Mucosa of descending colon (tissue), 3 donors: Measurements from ENCODE around the gene SLC25A25. TPM values are rescaled to one million over a fixed set of nuclear protein-coding genes. Genes with fewer than 3 reads are reported as not detected.
A peak's percentile ranks its signal among the peaks of the same experiment; 100 is the strongest.

Experiments used
- ATAC-seq: fragments of 200-7000 bp; cut with Tn5 transposase; one replicate; pipeline ENCODE4 v1.9.1; 2020; ENCODE audit warnings: mild to moderate bottlenecking, moderate library complexity
- DNase-seq, 3 donors: peaks; one replicate each; pipeline ENCODE4 v3.0.0-alpha.2; 2020
- H3K36me3 ChIP-seq: fragments of 200-600 bp; one replicate; pipeline ENCODE4 v1.8.0; 2021; ENCODE audit warnings: low read depth, mild to moderate bottlenecking
- H3K4me1 ChIP-seq: fragments of 200-600 bp; one replicate; pipeline ENCODE4 v1.8.0; 2021; ENCODE audit warnings: low read depth, mild to moderate bottlenecking
- H3K4me3 ChIP-seq: fragments of 200-600 bp; one replicate; pipeline ENCODE4 v1.8.0; 2021; ENCODE audit warnings: mild to moderate bottlenecking
- H3K9me3 ChIP-seq: fragments of 200-600 bp; one replicate; pipeline ENCODE4 v1.8.0; 2021; ENCODE audit warnings: mild to moderate bottlenecking
- intact Hi-C, 2 donors: fragments of 100-400 bp; cut with DNase I in 1 of 2; cut with micrococcal nuclease in 1 of 2; formaldehyde crosslinking; loops; one replicate each; pipeline versions ENCODE4 v1.11.0 to v1.11.1; 2022; cut with DNase I, micrococcal nuclease
- total RNA-seq, 3 donors: library from RNA; stranded (reverse); fragmentation: NEBNext Ultra II Directional in 2 of 3; extraction: Animal tissue kit (Norgen Biotek cat#: 25700) in 2 of 3; gene quantifications; one replicate each; pipeline versions ENCODE4 v1.2.1 to v1.2.4, GENCODE V29; 2021 to 2023
- TF ChIP-seq, protein P1 (sequence below): fragments of 200-600 bp; IDR thresholded peaks from one replicate; pipeline ENCODE4 v1.8.0; 2022; ENCODE audit warnings: antibody characterized with exemption, mild to moderate bottlenecking
- donor health status: DM: no; HTN: no; CAD: no; lungs with moderate emphysema.
- donor health status: DM: no; HTN: no; CAD: no.
- donor health status: DM: no; HTN: yes; CAD: no.

The SLC25A25 gene
- total RNA-seq, 3 donors from 2014 or later: 19.1 to 27.3 (median 21.3) TPM

DNA sequence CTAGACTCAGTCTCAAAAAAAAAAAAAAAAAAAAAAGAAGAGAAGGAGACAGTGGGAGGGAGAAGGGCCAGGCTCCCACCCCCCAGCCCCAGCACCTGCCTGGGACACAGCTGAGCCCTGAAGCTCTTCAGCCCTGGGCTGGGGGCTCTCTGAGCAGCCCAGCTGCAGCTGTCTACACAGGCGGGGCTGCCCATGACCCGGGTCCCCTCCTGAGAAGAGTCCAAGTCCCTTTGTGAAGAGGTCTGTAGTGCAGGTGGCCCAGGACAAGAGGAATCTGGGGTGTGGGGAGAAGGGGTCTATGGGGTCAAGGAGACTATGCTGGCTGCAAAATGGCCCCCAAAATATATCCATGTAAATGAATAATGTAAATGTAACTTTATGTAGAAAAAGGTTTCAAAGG lies 74.6 kb downstream of the SLC25A25 start:
- no peaks in the 10 kb centered on the region for H3K36me3 ChIP-seq
- no peak overlapping the region for H3K4me3 ChIP-seq
- intact Hi-C loops: no loop called here
- DNase-seq (peak in 2 of 3 donors; percentile 17 to 32), ATAC-seq (no peak)
- H3K9me3 ChIP-seq: no peaks in the 10 kb centered on the region
- TF ChIP-seq, protein P1, sequence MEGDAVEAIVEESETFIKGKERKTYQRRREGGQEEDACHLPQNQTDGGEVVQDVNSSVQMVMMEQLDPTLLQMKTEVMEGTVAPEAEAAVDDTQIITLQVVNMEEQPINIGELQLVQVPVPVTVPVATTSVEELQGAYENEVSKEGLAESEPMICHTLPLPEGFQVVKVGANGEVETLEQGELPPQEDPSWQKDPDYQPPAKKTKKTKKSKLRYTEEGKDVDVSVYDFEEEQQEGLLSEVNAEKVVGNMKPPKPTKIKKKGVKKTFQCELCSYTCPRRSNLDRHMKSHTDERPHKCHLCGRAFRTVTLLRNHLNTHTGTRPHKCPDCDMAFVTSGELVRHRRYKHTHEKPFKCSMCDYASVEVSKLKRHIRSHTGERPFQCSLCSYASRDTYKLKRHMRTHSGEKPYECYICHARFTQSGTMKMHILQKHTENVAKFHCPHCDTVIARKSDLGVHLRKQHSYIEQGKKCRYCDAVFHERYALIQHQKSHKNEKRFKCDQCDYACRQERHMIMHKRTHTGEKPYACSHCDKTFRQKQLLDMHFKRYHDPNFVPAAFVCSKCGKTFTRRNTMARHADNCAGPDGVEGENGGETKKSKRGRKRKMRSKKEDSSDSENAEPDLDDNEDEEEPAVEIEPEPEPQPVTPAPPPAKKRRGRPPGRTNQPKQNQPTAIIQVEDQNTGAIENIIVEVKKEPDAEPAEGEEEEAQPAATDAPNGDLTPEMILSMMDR: no peak
- H3K4me1 ChIP-seq: peaks cover 5% of the 10 kb centered on the region

DNA sequence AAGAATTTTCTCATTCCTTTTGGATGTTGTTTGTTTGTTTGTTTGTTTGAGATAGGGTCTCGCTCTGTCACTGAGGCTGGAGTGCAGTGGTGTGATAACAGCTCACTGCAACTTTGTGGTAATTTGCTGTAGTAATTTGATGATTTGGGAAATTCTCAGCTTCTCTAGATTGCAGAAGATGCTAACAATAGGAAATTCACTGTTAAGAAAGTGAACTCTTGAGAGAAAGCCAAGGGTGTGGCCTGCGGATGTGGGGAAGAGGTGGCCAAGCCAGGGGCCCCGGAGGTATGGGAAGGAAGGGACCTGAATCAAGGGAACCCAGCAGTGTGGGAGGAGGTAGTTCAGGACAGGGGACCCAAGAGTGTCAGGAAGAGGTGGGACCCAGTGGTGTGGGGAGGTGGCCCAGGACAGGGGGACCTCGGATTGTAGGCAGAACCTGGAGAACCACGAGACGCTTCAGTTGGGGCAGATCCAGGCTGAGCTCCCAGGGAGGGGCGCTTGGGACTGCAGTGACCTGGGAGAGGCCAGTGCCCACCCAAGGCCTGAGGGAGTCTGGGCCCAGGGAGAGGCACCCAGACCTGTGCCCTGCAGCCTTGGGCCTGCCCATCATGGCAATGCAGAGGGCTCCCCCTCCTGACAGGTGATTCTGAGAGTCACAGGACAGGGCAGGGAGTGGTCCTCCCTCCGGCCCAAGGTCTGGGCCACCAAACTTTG lies 75.7 kb downstream of the SLC25A25 start:
- peak; percentile 74 for ATAC-seq
- TF ChIP-seq, protein P1: no peak
- H3K4me3 ChIP-seq: no peak overlapping the region
- intact Hi-C loops: no loop called here
- H3K36me3 ChIP-seq: no peaks in the 10 kb centered on the region
- H3K4me1 ChIP-seq: peaks cover 12% of the 10 kb centered on the region
- peak in 2 of 3 donors; percentile 50 to 57 for DNase-seq
- H3K9me3 ChIP-seq: no peaks in the 10 kb centered on the region

DNA sequence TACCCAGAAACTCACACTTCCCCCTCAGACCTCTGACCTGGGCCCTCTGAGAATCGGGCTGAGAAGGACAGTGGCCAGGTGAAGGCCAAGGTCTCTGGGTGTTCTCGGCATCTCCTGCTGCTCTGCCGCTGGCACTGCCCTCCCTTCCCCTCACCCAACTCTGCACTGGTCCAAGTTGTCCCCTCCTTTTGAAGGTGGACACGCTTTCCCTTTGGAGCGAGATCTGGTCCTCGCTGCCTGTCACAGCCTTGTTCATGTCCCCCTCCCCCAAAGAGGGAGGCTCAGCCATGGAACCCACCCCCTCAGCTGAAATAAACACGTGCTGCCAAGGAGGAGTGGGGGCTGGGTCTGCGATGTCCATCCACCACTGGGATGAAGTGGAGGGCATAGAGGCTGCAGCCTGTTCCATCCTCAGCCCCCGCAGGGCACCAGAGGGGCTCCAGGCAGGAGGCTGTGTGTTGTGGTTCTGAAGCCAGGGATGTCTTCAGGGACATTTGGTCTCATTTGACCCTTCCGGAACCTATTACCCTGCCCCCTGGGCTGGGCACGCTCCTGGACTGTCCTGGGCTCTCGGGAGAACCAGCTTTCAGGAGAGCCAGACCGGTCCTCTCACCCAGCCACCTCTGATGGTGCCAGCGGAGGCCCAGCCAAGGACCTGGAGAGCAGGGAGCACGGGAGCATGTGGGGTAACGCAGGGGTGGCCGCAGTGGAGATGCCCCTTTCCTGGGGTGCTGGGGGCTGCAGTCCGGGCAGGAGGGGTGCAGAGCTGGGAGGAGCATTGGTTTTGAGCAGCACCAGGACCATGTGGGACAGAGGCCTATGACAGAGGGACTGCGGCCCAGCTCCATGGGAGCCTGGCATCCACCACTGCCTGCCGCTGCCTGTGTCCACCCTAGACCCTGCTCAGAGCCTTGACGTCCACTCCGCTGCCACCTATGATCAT lies 76.5 kb downstream of the SLC25A25 start:
- peaks cover 20% of the 10 kb centered on the region for H3K4me1 ChIP-seq
- DNase-seq (peak in 1 of 3 donors; percentile 30), ATAC-seq (no peak)
- intact Hi-C loops: no loop called here
- TF ChIP-seq, protein P1: no peak
- H3K9me3 ChIP-seq: no peaks in the 10 kb centered on the region
- no peaks in the 10 kb centered on the region for H3K36me3 ChIP-seq
- no peak overlapping the region for H3K4me3 ChIP-seq

DNA sequence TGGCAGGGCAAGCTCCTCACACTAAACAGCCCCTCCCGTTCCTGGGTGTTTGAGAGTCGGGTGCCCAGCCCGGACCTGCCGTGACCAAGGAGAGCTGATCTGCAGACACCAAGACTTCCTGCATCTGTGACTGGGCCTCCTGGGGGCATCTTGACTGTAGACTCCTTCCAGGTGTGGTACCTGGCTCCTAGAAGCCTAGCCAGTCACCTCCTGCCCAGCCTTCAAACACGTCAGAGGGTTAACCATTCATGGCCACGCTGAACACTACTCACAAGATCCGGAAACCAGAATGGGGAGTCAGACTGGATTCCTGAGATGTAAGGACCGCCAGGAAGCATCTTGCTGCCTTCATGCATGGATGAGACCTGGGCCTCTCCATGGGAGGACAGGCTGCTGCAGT lies 77.5 kb downstream of the SLC25A25 start:
- intact Hi-C loops: no loop called here
- Histone ChIP-seq H3K4me3 (no peak overlapping the region), H3K9me3 (no peaks in the 10 kb centered on the region), H3K36me3 (no peaks in the 10 kb centered on the region), H3K4me1 (peaks cover 27% of the 10 kb centered on the region)
- no peak for ATAC-seq
- TF ChIP-seq, protein P1: no peak
- peak in 1 of 3 donors; percentile 20 for DNase-seq

DNA sequence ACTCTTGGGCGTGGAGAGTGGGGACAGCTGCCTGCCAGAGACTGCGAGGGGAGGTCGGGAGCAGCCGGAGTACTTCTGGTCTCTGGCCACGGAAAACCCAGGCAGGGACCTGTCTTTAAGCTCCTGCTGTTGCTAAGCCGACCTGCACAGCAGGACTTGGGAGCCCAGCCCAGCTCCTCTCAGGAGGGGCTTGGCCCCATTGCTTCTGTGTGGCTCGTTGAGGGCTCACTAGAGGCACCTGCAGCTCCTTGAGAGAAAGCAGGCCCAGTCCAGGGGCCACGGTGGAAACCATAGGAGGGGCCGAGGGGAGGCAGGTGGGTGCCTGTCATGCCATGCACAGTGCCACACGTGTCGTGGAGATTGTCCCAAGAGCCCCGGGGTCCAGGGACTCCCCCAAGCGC lies 77.9 kb downstream of the SLC25A25 start:
- H3K9me3 ChIP-seq: no peaks in the 10 kb centered on the region
- H3K36me3 ChIP-seq: no peaks in the 10 kb centered on the region
- H3K4me1 ChIP-seq: peaks cover 27% of the 10 kb centered on the region
- intact Hi-C loops: no loop called here
- ATAC-seq (no peak), DNase-seq (peak in 2 of 3 donors; percentile 28 to 51)
- TF ChIP-seq, protein P1: no peak
- no peak overlapping the region for H3K4me3 ChIP-seq
